Measurements from ENCODE around the gene TMEM272. TPM values are rescaled to one million over a fixed set of nuclear protein-coding genes. Genes with fewer than 3 reads are reported as not detected.

TMEM272 gene
- total RNA-seq, 2 donors from 2014 or later, result 0.36 to 0.60 TPM

- ATAC-seq (peak; percentile 69 to 85), DNase-seq (ENCODE audit: low spot score in 2 of 2) (peak; percentile 82 to 87)
- no peaks in the 10 kb centered on the region for H3K9me3 Mint-ChIP-seq
- peak within 1 kb of the TSS; percentile 98 to 99 for H3K27ac Mint-ChIP-seq
- peaks cover 0 to 5% of the 10 kb centered on the region in 2 donors for H3K36me3 Mint-ChIP-seq
Observed at GRCh38 chr13:51803422-51804294, 41.3 kb downstream of the TMEM272 start, which contains the start of gene DHRS12. TSS of gene DHRS12 (minus strand) at chr13:51804163. CDS start at chr13:51799659, 4,504 bp downstream.

GRCh38 chr13:51802631-51803418 lies 42.2 kb downstream of the TMEM272 start:
- Mint-ChIP-seq H3K36me3 (peaks cover 0 to 5% of the 10 kb centered on the region in 2 donors), H3K9me3 (no peaks in the 10 kb centered on the region), H3K27ac (peak overlapping the region; percentile 93 to 99)
- ATAC-seq, result no peak
- no peak for DNase-seq (ENCODE audit: low spot score in 2 of 2)

GRCh38 chr13:51801631-51802099 lies 43.3 kb downstream of the TMEM272 start:
- ATAC-seq (no peak), DNase-seq (ENCODE audit: low spot score in 2 of 2) (no peak)
- no peaks in the 10 kb centered on the region for H3K9me3 Mint-ChIP-seq
- peaks cover 0 to 5% of the 10 kb centered on the region in 2 donors for H3K36me3 Mint-ChIP-seq
- peak overlapping the region; percentile 93 to 99 for H3K27ac Mint-ChIP-seq

GRCh38 chr13:51800486-51800885 lies 44.5 kb downstream of the TMEM272 start:
- DNase-seq (ENCODE audit: low spot score in 2 of 2), result no peak
- peaks cover 0 to 5% of the 10 kb centered on the region in 2 donors for H3K36me3 Mint-ChIP-seq
- H3K27ac Mint-ChIP-seq, result no peak overlapping the region
- H3K9me3 Mint-ChIP-seq, result no peaks in the 10 kb centered on the region
- no peak for ATAC-seq

- H3K27ac Mint-ChIP-seq, result no peak overlapping the region
- no peak for DNase-seq (ENCODE audit: low spot score in 2 of 2)
- H3K36me3 Mint-ChIP-seq, result peaks cover 0 to under 1% of the 10 kb centered on the region in 2 donors
- no peaks in the 10 kb centered on the region for H3K9me3 Mint-ChIP-seq
- ATAC-seq, result no peak
Observed at GRCh38 chr13:51799261-51799660, 45.7 kb downstream of the TMEM272 start.

- H3K36me3 Mint-ChIP-seq, result peaks cover 4 to 12% of the 10 kb centered on the region in 2 donors
- H3K9me3 Mint-ChIP-seq, result peaks cover 0 to 2% of the 10 kb centered on the region in 2 donors
- ATAC-seq, result peak; percentile 26 to 50
- DNase-seq (ENCODE audit: low spot score in 2 of 2), result peak in 1 of 2 donors; percentile 59
- H3K27ac Mint-ChIP-seq, result no peak overlapping the region
Observed at GRCh38 chr13:51797664-51798488, 47.1 kb downstream of the TMEM272 start.

GRCh38 chr13:51796546-51796945 lies 48.4 kb downstream of the TMEM272 start:
- peaks cover 0 to 6% of the 10 kb centered on the region in 2 donors for H3K9me3 Mint-ChIP-seq
- DNase-seq (ENCODE audit: low spot score in 2 of 2) (no peak), ATAC-seq (no peak)
- H3K27ac Mint-ChIP-seq, result no peak overlapping the region
- H3K36me3 Mint-ChIP-seq, result peaks cover 8 to 17% of the 10 kb centered on the region in 2 donors

GRCh38 chr13:51795419-51795818 lies 49.6 kb downstream of the TMEM272 start:
- ATAC-seq (no peak), DNase-seq (ENCODE audit: low spot score in 2 of 2) (no peak)
- H3K27ac Mint-ChIP-seq, result no peak overlapping the region
- H3K9me3 Mint-ChIP-seq, result peaks cover 0 to 6% of the 10 kb centered on the region in 2 donors
- peaks cover 8 to 17% of the 10 kb centered on the region in 2 donors for H3K36me3 Mint-ChIP-seq

- ATAC-seq, result no peak
- no peak overlapping the region for H3K27ac Mint-ChIP-seq
Observed at GRCh38 chr13:51794964-51795363, 50.0 kb downstream of the TMEM272 start.

GRCh38 chr13:51793570-51794271 lies 51.3 kb downstream of the TMEM272 start:
- peak in 1 of 2 donors; percentile 45 for DNase-seq (ENCODE audit: low spot score in 2 of 2)
- H3K9me3 Mint-ChIP-seq, result peaks cover 0 to 6% of the 10 kb centered on the region in 2 donors
- ATAC-seq, result peak; percentile 90 to 91
- peaks cover 8 to 17% of the 10 kb centered on the region in 2 donors for H3K36me3 Mint-ChIP-seq
- peak overlapping the region; percentile 75 to 94 for H3K27ac Mint-ChIP-seq

More at GRCh38 chr13:51794964-51795363, 50.0 kb downstream of the TMEM272 start:
- Mint-ChIP-seq H3K9me3 (peaks cover 0 to 6% of the 10 kb centered on the region in 2 donors), H3K36me3 (peaks cover 8 to 17% of the 10 kb centered on the region in 2 donors)
- no peak for DNase-seq (ENCODE audit: low spot score in 2 of 2)

GRCh38 chr13:51786425-51787265 lies 58.3 kb downstream of the TMEM272 start:
- H3K36me3 Mint-ChIP-seq, result no peaks in the 10 kb centered on the region
- no peaks in the 10 kb centered on the region for H3K9me3 Mint-ChIP-seq
- ATAC-seq, result no peak
- no peak for DNase-seq (ENCODE audit: low spot score in 2 of 2)
- no peak overlapping the region for H3K27ac Mint-ChIP-seq

GRCh38 chr13:51785712-51786424 lies 59.1 kb downstream of the TMEM272 start:
- peak; percentile 59 to 65 for ATAC-seq
- no peaks in the 10 kb centered on the region for H3K9me3 Mint-ChIP-seq
- H3K27ac Mint-ChIP-seq, result no peak overlapping the region
- DNase-seq (ENCODE audit: low spot score in 2 of 2), result no peak
- H3K36me3 Mint-ChIP-seq, result no peaks in the 10 kb centered on the region

- no peak for ATAC-seq
- H3K27ac Mint-ChIP-seq, result no peak overlapping the region
- DNase-seq (ENCODE audit: low spot score in 2 of 2), result no peak
- no peaks in the 10 kb centered on the region for H3K36me3 Mint-ChIP-seq
- no peaks in the 10 kb centered on the region for H3K9me3 Mint-ChIP-seq
Observed at GRCh38 chr13:51784097-51784496, 60.9 kb downstream of the TMEM272 start.

GRCh38 chr13:51783428-51784094 lies 61.4 kb downstream of the TMEM272 start:
- Mint-ChIP-seq H3K36me3 (no peaks in the 10 kb centered on the region), H3K27ac (no peak overlapping the region), H3K9me3 (no peaks in the 10 kb centered on the region)
- DNase-seq (ENCODE audit: low spot score in 2 of 2) (no peak), ATAC-seq (no peak)
